Testis (tissue), 3 donors: ENCODE data around the gene TMEM263. TPM values are rescaled to one million over a fixed set of nuclear protein-coding genes. Genes with fewer than 3 reads are reported as not detected.

Experiments used
- DNase-seq: peaks from one replicate; pipeline ENCODE4 v3.0.0-alpha.2; 2019
- H3K27ac ChIP-seq, 2 donors: fragments of 200-600 bp; sonication (generic); one replicate each; pipeline ENCODE4 v1.5.1; 2019
- H3K27me3 ChIP-seq: fragments of 200-600 bp; sonication (generic); one replicate; pipeline ENCODE4 v1.5.1; 2019
- H3K36me3 ChIP-seq: fragments of 200-600 bp; sonication (generic); one replicate; pipeline ENCODE4 v1.5.1; 2017; ENCODE audit warnings: low read depth; ENCODE audit errors: missing control alignments
- H3K4me1 ChIP-seq: fragments of 200-600 bp; sonication (generic); one replicate; pipeline ENCODE4 v1.5.1; 2019
- H3K4me3 ChIP-seq, 2 donors: fragments of 200-600 bp; sonication (generic); one replicate each; pipeline ENCODE4 v1.5.1; 2017 to 2019
- H3K9me3 ChIP-seq: fragments of 200-600 bp; sonication (generic); one replicate; pipeline ENCODE4 v1.5.1; 2017
- POLR2A ChIP-seq: fragments of 450-650 bp; IDR thresholded peaks from one replicate; pipeline ENCODE4 v1.6.1; 2017; ENCODE audit warnings: antibody characterized with exemption, mild to moderate bottlenecking, moderate library complexity
- WGBS, 2 donors: methylation state at CpG; one replicate each; pipeline ENCODE4 v1.1.5; 2018; 5-methylcytosine and 5-hydroxymethylcytosine counted together
- intact Hi-C: fragments of 100-400 bp; cut with DNase I; formaldehyde crosslinking; loops from one replicate; pipeline ENCODE4 v1.15.1; 2023; ENCODE audit warnings: low total_unique reads
- polyA plus RNA-seq: library from polyadenylated mRNA; stranded (reverse); fragments of 350-450 nt; fragmentation: Illumina TruSeq; extraction: RNeasy Lipid Tissue Mini Kit (QIAGEN cat#74804); gene quantifications from one replicate; pipeline ENCODE4 v1.2.3, GENCODE V29; 2014; ENCODE audit warnings: low read depth, low replicate concordance; ENCODE audit not compliant: insufficient read depth
- total RNA-seq, 2 donors: library from RNA; depleted of rRNA; stranded (reverse); fragments of >200 nt; gene quantifications; one replicate each; pipeline ENCODE4 v1.2.3, GENCODE V29; 2016
- TF ChIP-seq, protein P1 (sequence below), 3 experiments: fragments of 450-650 bp in 2 of 3; fragments of 200-600 bp in 1 of 3; sonication (generic) in 1 of 3; IDR thresholded peaks; one replicate each; pipeline ENCODE4 v1.5.1; 2016 to 2019; ENCODE audit warnings: antibody characterized with exemption in 3 of 3, mild to moderate bottlenecking in 2 of 3, moderate library complexity in 1 of 3

Gene TMEM263
- total and polyA plus RNA-seq, 3 donors from 2014 or later = 33.6 to 45.3 (median 40.5) TPM

DNA sequence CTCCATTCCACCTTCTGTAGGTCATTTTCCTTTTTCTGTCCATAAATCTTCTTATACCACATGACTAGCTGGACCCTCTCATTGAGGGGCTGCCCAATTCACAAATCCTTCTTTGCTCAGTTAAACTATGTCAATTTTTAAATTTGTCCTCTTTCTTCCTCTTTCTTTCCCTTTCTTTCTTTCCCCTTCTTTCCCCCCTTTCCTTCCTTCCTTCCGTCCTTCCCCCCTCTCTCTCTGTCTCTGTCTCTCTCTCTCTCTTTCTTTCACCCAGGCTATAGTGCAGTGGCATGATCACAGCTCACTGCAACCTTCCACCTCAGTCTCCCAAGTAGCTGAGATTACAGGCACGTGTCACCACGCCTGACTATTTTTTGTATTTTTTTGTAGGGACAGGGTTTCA is 47.1 kb upstream of the TMEM263 start:
- TF ChIP-seq POLR2A = no peak
- TF ChIP-seq, protein P1, sequence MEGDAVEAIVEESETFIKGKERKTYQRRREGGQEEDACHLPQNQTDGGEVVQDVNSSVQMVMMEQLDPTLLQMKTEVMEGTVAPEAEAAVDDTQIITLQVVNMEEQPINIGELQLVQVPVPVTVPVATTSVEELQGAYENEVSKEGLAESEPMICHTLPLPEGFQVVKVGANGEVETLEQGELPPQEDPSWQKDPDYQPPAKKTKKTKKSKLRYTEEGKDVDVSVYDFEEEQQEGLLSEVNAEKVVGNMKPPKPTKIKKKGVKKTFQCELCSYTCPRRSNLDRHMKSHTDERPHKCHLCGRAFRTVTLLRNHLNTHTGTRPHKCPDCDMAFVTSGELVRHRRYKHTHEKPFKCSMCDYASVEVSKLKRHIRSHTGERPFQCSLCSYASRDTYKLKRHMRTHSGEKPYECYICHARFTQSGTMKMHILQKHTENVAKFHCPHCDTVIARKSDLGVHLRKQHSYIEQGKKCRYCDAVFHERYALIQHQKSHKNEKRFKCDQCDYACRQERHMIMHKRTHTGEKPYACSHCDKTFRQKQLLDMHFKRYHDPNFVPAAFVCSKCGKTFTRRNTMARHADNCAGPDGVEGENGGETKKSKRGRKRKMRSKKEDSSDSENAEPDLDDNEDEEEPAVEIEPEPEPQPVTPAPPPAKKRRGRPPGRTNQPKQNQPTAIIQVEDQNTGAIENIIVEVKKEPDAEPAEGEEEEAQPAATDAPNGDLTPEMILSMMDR (IDR thresholded peaks at IDR 0.05) = no peak
- Histone ChIP-seq H3K4me3 (no peak overlapping the region), H3K36me3 (no peaks in the 10 kb centered on the region), H3K9me3 (no peaks in the 10 kb centered on the region), H3K27me3 (no peaks in the 10 kb centered on the region), H3K4me1 (no peaks in the 10 kb centered on the region), H3K27ac (no peak overlapping the region)
- no peak for DNase-seq
- 82% methylated on average over 3 of the region's 3 CpGs for WGBS, 2 donors
- intact Hi-C loops = no loop called here

DNA sequence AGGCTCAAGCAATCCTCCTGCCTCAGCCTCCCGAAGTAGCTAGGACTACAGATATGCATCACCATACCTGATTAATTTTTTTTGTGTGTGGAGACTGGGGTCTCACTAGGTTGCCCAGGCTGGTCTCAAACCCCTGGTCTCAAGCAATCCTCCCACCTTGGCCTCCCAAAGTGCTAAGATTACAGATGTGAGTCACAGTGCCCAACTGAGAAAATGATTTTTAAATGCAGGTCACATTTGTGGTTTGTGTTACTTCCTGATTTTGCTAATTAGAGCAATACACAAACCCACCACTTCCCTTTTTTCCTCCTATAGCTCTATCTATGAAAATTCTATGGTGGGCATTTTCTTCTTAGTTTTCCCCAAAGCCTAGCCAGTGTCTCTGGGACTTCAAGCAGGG is 45.5 kb upstream of the TMEM263 start:
- no peaks in the 10 kb centered on the region for H3K9me3 ChIP-seq
- H3K4me1 ChIP-seq = no peaks in the 10 kb centered on the region
- intact Hi-C loops = no loop called here
- no peak overlapping the region for H3K4me3 ChIP-seq
- H3K27me3 ChIP-seq = no peaks in the 10 kb centered on the region
- no peaks in the 10 kb centered on the region for H3K36me3 ChIP-seq
- no peak for DNase-seq
- TF ChIP-seq, protein P1 (IDR thresholded peaks at IDR 0.05) = no peak
- TF ChIP-seq POLR2A = no peak
- no peak overlapping the region for H3K27ac ChIP-seq
- 85 to 94% methylated on average over 1 of the region's 1 CpG for WGBS, 2 donors

DNA sequence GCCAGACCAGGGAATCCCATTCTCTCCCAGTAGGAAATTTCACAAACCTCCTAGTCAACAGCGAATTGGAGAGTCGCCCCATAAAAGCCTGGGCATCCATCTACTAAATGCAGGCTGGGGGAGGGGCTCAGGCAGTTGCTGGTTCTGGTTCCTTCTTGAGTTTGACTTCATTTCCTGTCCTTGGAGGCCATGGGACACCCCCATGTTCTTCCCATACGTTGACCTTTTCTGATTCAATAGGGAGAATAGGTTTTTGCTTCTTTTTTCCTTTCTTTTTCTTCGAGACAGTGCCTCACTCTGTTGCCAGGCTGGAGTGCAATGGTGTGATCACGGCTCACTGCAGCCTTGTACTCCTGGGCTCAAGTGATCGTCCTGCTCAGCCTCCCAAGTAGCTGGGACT is 44.1 kb upstream of the TMEM263 start:
- Histone ChIP-seq H3K9me3 (no peaks in the 10 kb centered on the region), H3K4me1 (no peaks in the 10 kb centered on the region), H3K27me3 (no peaks in the 10 kb centered on the region), H3K4me3 (no peak overlapping the region), H3K36me3 (no peaks in the 10 kb centered on the region), H3K27ac (no peak overlapping the region)
- intact Hi-C loops = no loop called here
- DNase-seq = no peak
- TF ChIP-seq, protein P1 (IDR thresholded peaks at IDR 0.05) = no peak
- no peak for TF ChIP-seq POLR2A
- WGBS, 2 donors = 83 to 89% methylated on average over 6 of the region's 6 CpGs

DNA sequence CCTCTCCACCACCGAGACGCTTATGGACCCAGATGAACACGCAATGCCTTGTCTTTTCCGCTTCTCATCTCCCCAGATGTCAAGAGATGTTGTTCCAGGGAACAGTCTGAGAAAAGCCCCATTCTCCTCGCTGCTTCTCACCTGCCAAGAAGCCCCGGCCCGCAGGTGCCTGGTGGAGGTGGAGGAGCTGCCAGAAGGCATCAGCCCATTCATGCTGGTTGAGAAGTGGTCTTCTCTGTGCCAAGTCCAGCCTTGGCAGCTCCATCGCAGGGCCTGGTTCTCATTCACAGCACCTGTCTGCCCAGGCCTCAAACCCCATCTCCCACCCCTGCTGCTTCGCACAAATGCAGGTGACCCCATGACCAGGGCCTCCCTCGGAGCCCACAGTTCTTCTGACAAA is 42.3 kb upstream of the TMEM263 start:
- H3K36me3 ChIP-seq = no peaks in the 10 kb centered on the region
- no peaks in the 10 kb centered on the region for H3K9me3 ChIP-seq
- H3K4me3 ChIP-seq = no peak overlapping the region
- intact Hi-C loops = no loop called here
- WGBS, 2 donors = 79 to 88% methylated on average over 9 to 10 of the region's 10 CpGs
- no peak overlapping the region for H3K27ac ChIP-seq
- no peaks in the 10 kb centered on the region for H3K27me3 ChIP-seq
- H3K4me1 ChIP-seq = no peaks in the 10 kb centered on the region
- DNase-seq = no peak
- no peak for TF ChIP-seq POLR2A
- TF ChIP-seq, protein P1 (IDR thresholded peaks at IDR 0.05) = no peak

DNA sequence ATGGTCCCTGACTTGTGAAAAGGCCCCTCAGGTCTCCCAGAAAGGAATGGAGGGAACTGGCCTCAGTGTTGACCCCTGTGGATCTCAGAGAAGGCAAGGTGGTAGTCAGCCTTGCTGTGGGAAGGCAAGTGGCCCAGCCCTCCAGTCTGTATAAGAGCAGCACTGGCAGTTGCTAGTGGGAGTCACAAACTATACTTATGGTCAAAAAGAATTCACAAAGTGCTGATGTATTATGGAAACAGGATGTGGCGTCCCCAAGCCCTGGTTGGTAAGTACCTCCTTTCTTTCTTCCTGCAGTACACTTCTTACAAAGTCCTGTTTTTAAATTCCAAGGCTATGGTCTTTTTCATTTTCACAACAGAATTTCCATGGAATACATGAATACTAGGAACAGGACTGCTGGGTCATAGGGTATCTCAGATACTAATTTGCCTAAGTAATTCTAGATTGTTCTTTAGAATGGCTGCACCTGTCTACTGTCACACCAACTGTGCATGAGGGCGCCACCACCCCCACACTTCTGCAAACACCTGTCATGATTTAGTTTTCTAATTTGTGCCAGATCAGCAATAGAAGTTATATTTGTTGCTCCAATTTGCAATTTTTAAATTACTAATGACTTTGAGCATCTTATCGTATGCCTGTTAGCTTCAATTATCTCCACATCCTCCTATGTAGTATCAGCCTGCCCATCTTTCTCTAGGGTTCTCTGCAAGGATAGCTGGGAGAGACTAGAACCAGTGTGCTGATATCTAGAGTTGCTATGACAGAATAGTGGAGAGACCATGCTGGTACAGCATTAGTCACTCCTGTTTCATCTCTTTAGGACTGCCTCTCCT is 40.7 kb upstream of the TMEM263 start:
- Histone ChIP-seq H3K4me3 (no peak overlapping the region), H3K27me3 (no peaks in the 10 kb centered on the region), H3K4me1 (no peaks in the 10 kb centered on the region), H3K9me3 (no peaks in the 10 kb centered on the region), H3K36me3 (no peaks in the 10 kb centered on the region), H3K27ac (no peak overlapping the region)
- DNase-seq = no peak
- TF ChIP-seq, protein P1 (IDR thresholded peaks at IDR 0.05) = no peak
- 81 to 85% methylated on average over 3 of the region's 3 CpGs for WGBS, 2 donors
- intact Hi-C loops = no loop called here
